HG03159 (cell line): Measurements from ENCODE around the gene LRRC43.
"Not testable (repeated sequence)": the region's sequence is repeated elsewhere in the genome, so short reads cannot be mapped to it uniquely, and the experiment has no call there.

ENCODE experiments used
- ATAC-seq: cut with Tn5 transposase; IDR thresholded peaks from one replicate; pipeline ENCODE4 v1.9.1; 2021; ENCODE audit warnings: mild to moderate bottlenecking, moderate library complexity; ENCODE audit not compliant: unreplicated experiment

Gene LRRC43

GRCh38 chr12:122192441-122192840 lies 9.5 kb downstream of the LRRC43 start:
- ATAC-seq: no peak

GRCh38 chr12:122194804-122195203 lies 11.9 kb downstream of the LRRC43 start:
- ATAC-seq: no peak

GRCh38 chr12:122195405-122195804 lies 12.5 kb downstream of the LRRC43 start:
- ATAC-seq: no peak

GRCh38 chr12:122197612-122197966 lies 14.7 kb downstream of the LRRC43 start:
- ATAC-seq: no peak

- ATAC-seq: no peak
Observed at GRCh38 chr12:122199484-122200355, 16.8 kb downstream of the LRRC43 start.

- ATAC-seq: no peak
Observed at GRCh38 chr12:122200541-122201175, 17.7 kb downstream of the LRRC43 start.

- no peak for ATAC-seq
Observed at GRCh38 chr12:122201381-122201780, 18.5 kb downstream of the LRRC43 start.

- ATAC-seq: no peak
Observed at GRCh38 chr12:122202017-122202416, 19.1 kb downstream of the LRRC43 start.

- not testable (repeated sequence) for ATAC-seq
Observed at GRCh38 chr12:122202811-122203210, 19.9 kb downstream of the LRRC43 start.

GRCh38 chr12:122203301-122204166 lies 20.6 kb downstream of the LRRC43 start, which contains the start of gene B3GNT4:
Gene B3GNT4, plus strand, starts transcription at chr12:122203709. Its CDS starts 910 bp downstream, at chr12:122204619.
- ATAC-seq: no peak

GRCh38 chr12:122204167-122205052 lies 21.5 kb downstream of the LRRC43 start:
- ATAC-seq: no peak

GRCh38 chr12:122205053-122205925 lies 22.4 kb downstream of the LRRC43 start:
- ATAC-seq: no peak

- ATAC-seq: no peak
Observed at GRCh38 chr12:122206111-122206881, 23.4 kb downstream of the LRRC43 start.

GRCh38 chr12:122206976-122207375 lies 24.1 kb downstream of the LRRC43 start:
- no peak for ATAC-seq

GRCh38 chr12:122207391-122207790 lies 24.5 kb downstream of the LRRC43 start:
- ATAC-seq: no peak

GRCh38 chr12:122208073-122208820 lies 25.3 kb downstream of the LRRC43 start:
- no peak for ATAC-seq

GRCh38 chr12:122215771-122216170 lies 32.8 kb downstream of the LRRC43 start:
- ATAC-seq: no peak

- no peak for ATAC-seq
Observed at GRCh38 chr12:122216445-122216844, 33.5 kb downstream of the LRRC43 start.
